ENCODE measurements around the gene SEC61A2.
"Not testable (repeated sequence)": the region's sequence is repeated elsewhere in the genome, so short reads cannot be mapped to it uniquely, and the experiment has no call there.

The SEC61A2 gene

GRCh38 chr10:12088919-12089318 lies 40.6 kb upstream of the SEC61A2 start:
- no peak for TF ChIP-seq GABPA (IDR thresholded peaks at IDR 0.05; ENCODE audit: low read depth)
- no peak for TF ChIP-seq POLR2AphosphoS5 (IDR thresholded peaks at IDR 0.05; ENCODE audit: low read depth)
- no peak for TF ChIP-seq CTCF (IDR thresholded peaks at IDR 0.05; ENCODE audit: insufficient read depth, low read length)
- TF ChIP-seq SPI1 (IDR thresholded peaks at IDR 0.05; ENCODE audit: borderline replicate concordance, low read depth) = no peak
- TF ChIP-seq, protein P1, sequence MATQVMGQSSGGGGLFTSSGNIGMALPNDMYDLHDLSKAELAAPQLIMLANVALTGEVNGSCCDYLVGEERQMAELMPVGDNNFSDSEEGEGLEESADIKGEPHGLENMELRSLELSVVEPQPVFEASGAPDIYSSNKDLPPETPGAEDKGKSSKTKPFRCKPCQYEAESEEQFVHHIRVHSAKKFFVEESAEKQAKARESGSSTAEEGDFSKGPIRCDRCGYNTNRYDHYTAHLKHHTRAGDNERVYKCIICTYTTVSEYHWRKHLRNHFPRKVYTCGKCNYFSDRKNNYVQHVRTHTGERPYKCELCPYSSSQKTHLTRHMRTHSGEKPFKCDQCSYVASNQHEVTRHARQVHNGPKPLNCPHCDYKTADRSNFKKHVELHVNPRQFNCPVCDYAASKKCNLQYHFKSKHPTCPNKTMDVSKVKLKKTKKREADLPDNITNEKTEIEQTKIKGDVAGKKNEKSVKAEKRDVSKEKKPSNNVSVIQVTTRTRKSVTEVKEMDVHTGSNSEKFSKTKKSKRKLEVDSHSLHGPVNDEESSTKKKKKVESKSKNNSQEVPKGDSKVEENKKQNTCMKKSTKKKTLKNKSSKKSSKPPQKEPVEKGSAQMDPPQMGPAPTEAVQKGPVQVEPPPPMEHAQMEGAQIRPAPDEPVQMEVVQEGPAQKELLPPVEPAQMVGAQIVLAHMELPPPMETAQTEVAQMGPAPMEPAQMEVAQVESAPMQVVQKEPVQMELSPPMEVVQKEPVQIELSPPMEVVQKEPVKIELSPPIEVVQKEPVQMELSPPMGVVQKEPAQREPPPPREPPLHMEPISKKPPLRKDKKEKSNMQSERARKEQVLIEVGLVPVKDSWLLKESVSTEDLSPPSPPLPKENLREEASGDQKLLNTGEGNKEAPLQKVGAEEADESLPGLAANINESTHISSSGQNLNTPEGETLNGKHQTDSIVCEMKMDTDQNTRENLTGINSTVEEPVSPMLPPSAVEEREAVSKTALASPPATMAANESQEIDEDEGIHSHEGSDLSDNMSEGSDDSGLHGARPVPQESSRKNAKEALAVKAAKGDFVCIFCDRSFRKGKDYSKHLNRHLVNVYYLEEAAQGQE (IDR thresholded peaks at IDR 0.05; ENCODE audit: insufficient replicate concordance, low read depth) = no peak
- H3K4me3 ChIP-seq (replicated peaks; ENCODE audit: insufficient read depth, low read length) = no peak overlapping the region
- H3K27me3 ChIP-seq (ENCODE audit: insufficient read depth, poor library complexity, severe bottlenecking) = no peaks in the 10 kb centered on the region
- no peak for DNase-seq (ENCODE audit: low read depth in 1 of 2, low spot score in 1 of 2)
- no peak overlapping the region for H3K27ac ChIP-seq (replicated peaks)

DNA sequence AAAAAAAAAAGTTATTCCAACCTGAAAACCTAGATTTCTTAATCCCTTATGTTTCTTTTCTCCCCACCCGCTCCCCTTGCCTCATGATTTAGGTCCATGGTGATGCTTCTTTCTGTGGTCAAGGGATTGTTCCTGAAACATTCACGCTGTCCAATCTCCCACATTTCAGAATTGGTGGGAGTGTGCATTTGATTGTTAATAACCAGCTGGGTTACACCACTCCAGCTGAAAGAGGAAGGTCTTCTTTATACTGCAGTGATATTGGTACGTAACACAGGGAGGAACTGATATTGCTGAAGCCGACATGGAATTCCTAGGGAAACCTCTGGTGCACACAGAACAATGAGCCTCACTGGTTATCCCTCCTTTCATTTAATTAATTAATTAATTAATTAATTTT lies 38.1 kb upstream of the SEC61A2 start:
- Histone ChIP-seq H3K4me3 (replicated peaks; ENCODE audit: insufficient read depth, low read length) (no peak overlapping the region), H3K27ac (replicated peaks) (no peak overlapping the region), H3K27me3 (ENCODE audit: insufficient read depth, poor library complexity, severe bottlenecking) (no peaks in the 10 kb centered on the region)
- no peak for DNase-seq (ENCODE audit: low read depth in 1 of 2, low spot score in 1 of 2)
- TF ChIP-seq, protein P1 (IDR thresholded peaks at IDR 0.05; ENCODE audit: insufficient replicate concordance, low read depth) = no peak
- TF ChIP-seq POLR2AphosphoS5 (IDR thresholded peaks at IDR 0.05; ENCODE audit: low read depth) (no peak), CTCF (IDR thresholded peaks at IDR 0.05; ENCODE audit: insufficient read depth, low read length) (no peak), GABPA (IDR thresholded peaks at IDR 0.05; ENCODE audit: low read depth) (no peak), SPI1 (IDR thresholded peaks at IDR 0.05; ENCODE audit: borderline replicate concordance, low read depth) (no peak)

GRCh38 chr10:12097361-12097760 lies 32.1 kb upstream of the SEC61A2 start:
- not testable (repeated sequence) for H3K27ac ChIP-seq (replicated peaks); H3K27me3 ChIP-seq (ENCODE audit: insufficient read depth, poor library complexity, severe bottlenecking); DNase-seq (ENCODE audit: low read depth in 1 of 2, low spot score in 1 of 2); H3K4me3 ChIP-seq (replicated peaks; ENCODE audit: insufficient read depth, low read length)

DNA sequence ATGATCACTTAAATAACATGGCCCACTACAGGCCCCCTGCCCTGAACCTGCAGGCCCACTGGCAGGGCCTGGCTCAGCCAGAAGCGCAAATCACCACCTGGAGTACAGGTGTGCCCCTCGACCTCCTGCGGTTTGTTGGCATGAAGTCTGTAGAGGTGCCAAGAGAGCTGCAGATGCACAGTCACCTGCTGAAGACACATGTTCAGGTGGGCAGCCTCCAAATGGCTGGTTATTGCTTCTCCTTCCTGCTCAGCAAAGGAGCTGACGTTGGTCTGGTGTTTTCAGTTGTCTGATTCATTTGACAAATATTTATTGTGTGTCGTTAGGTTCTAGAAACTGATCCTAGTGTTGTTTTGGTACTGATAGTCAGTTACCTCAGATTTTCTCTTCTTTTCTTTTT lies 31.7 kb upstream of the SEC61A2 start:
- H3K27ac ChIP-seq (replicated peaks) = no peak overlapping the region
- no peak overlapping the region for H3K4me3 ChIP-seq (replicated peaks; ENCODE audit: insufficient read depth, low read length)
- DNase-seq (ENCODE audit: low read depth in 1 of 2, low spot score in 1 of 2) = no peak
- no peaks in the 10 kb centered on the region for H3K27me3 ChIP-seq (ENCODE audit: insufficient read depth, poor library complexity, severe bottlenecking)
- TF ChIP-seq, protein P1 (IDR thresholded peaks at IDR 0.05; ENCODE audit: insufficient replicate concordance, low read depth) = no peak
- TF ChIP-seq GABPA (IDR thresholded peaks at IDR 0.05; ENCODE audit: low read depth) = no peak
- no peak for TF ChIP-seq SPI1 (IDR thresholded peaks at IDR 0.05; ENCODE audit: borderline replicate concordance, low read depth)
- TF ChIP-seq POLR2AphosphoS5 (IDR thresholded peaks at IDR 0.05; ENCODE audit: low read depth) = no peak
- no peak for TF ChIP-seq CTCF (IDR thresholded peaks at IDR 0.05; ENCODE audit: insufficient read depth, low read length)
